Bronchial epithelial cell (primary cell): ENCODE measurements around the gene PPFIA1. TPM values are rescaled to one million over a fixed set of nuclear protein-coding genes. Genes with fewer than 3 reads are reported as not detected.

Source experiments
- DNase-seq: peaks from one replicate; pipeline ENCODE4 v3.0.0-alpha.2; 2010; ENCODE audit warnings: low read depth
- FAIRE-seq: peaks from 2 replicates; lab custom pipeline; 2011; peaks lifted over from hg19 to GRCh38; lab: Jason Lieb, UNC
- H3K27me3 ChIP-seq: 2 replicates; pipeline ENCODE4 v1.5.1; 2011; ENCODE audit warnings: low read length; ENCODE audit not compliant: control insufficient read depth, insufficient read depth
- H3K36me3 ChIP-seq: 2 replicates; pipeline ENCODE4 v1.5.1; 2011; ENCODE audit warnings: low read length; ENCODE audit not compliant: control insufficient read depth, insufficient read depth
- H3K4me3 ChIP-seq: 2 replicates; pipeline ENCODE4 v1.5.1; 2011; ENCODE audit warnings: mild to moderate bottlenecking, low read depth, low read length, control low read depth
- total RNA-seq: library from RNA; depleted of rRNA; stranded (reverse); fragments of >200 nt; gene quantifications from 2 replicates; pipeline ENCODE4 v1.2.1, GENCODE V29; 2014
- TF ChIP-seq, protein P1 (sequence below): IDR thresholded peaks from 2 replicates; pipeline ENCODE4 v1.5.1; 2011; ENCODE audit warnings: mild to moderate bottlenecking, moderate library complexity, low read length, control low read depth, inconsistent platforms; ENCODE audit not compliant: insufficient read depth, severe bottlenecking

PPFIA1 gene
- total RNA-seq, 1 donor from 2014 or later, result 35.0 TPM

- H3K4me3 ChIP-seq, result no peak overlapping the region
- no peak for FAIRE-seq
- TF ChIP-seq, protein P1, sequence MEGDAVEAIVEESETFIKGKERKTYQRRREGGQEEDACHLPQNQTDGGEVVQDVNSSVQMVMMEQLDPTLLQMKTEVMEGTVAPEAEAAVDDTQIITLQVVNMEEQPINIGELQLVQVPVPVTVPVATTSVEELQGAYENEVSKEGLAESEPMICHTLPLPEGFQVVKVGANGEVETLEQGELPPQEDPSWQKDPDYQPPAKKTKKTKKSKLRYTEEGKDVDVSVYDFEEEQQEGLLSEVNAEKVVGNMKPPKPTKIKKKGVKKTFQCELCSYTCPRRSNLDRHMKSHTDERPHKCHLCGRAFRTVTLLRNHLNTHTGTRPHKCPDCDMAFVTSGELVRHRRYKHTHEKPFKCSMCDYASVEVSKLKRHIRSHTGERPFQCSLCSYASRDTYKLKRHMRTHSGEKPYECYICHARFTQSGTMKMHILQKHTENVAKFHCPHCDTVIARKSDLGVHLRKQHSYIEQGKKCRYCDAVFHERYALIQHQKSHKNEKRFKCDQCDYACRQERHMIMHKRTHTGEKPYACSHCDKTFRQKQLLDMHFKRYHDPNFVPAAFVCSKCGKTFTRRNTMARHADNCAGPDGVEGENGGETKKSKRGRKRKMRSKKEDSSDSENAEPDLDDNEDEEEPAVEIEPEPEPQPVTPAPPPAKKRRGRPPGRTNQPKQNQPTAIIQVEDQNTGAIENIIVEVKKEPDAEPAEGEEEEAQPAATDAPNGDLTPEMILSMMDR, result no peak
- no peak for DNase-seq
- no peaks in the 10 kb centered on the region for H3K27me3 ChIP-seq
- no peaks in the 10 kb centered on the region for H3K36me3 ChIP-seq
Observed at GRCh38 chr11:70233962-70234361, 36.5 kb upstream of the PPFIA1 start.

- FAIRE-seq (peak; percentile 50), DNase-seq (no peak)
- Histone ChIP-seq H3K27me3 (no peaks in the 10 kb centered on the region), H3K36me3 (no peaks in the 10 kb centered on the region), H3K4me3 (no peak overlapping the region)
- TF ChIP-seq, protein P1, result no peak
Observed at GRCh38 chr11:70240337-70240736, 30.2 kb upstream of the PPFIA1 start.

DNA sequence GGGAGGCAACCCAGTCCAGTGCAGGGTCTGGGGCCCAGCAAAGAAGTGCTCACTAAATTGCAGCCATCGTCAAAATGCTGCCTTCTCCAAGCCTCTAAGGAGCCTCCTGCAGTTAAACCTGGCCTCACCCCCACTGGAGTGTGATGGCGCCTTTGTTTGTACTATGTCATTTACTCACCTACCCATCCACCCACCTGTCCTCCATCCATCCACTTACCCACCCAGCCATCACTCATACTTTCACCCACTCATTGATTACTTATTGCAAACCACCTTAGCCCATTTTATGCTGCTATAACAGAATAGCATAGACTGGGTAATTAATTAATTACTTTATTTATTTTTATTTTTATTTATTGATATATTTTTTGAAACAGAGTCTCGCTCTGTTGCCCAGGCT, 28.8 kb upstream of the PPFIA1 start:
- Histone ChIP-seq H3K27me3 (no peaks in the 10 kb centered on the region), H3K36me3 (no peaks in the 10 kb centered on the region), H3K4me3 (no peak overlapping the region)
- TF ChIP-seq, protein P1, result no peak
- DNase-seq, result no peak
- FAIRE-seq, result no peak

- DNase-seq (no peak), FAIRE-seq (peak; percentile 13)
- Histone ChIP-seq H3K4me3 (no peak overlapping the region), H3K36me3 (no peaks in the 10 kb centered on the region), H3K27me3 (no peaks in the 10 kb centered on the region)
- TF ChIP-seq, protein P1, result no peak
Observed at GRCh38 chr11:70242885-70243284, 27.6 kb upstream of the PPFIA1 start.

DNA sequence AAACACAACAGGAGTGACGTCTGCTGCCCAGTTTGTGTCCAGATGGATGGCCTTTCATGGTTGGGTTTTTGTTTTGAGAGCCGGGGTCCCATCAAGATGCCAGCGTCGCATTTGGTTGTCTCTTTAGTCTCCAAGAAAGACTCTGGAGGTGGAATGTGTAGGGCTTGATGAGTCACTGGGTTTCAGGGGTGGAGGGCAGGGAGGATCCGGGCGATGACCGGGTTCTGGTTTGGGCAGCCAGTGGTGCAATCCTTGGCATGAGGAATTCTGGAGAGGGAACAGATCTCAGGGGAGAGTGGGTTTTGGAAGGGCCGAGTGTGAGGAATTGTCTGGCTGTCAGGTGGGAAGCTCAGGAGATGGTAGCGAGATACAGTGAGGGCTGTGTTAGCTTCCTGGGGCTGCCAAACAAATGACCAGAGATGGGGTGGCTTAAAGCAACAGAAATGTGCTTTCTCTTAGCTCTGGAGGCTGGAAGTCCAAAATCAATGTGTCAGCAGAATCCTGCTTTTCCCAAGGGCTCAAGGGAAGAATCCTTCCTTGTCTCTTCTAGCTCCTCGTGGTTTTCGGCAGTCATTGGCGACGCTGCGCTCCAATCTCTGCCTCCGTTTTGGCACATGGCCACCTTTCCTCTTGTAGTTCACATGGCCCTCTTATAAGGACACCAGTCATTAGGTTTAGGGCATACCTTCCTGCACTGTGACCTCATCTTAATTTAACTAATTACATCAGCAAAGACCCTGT, 26.4 kb upstream of the PPFIA1 start:
- H3K36me3 ChIP-seq, result no peaks in the 10 kb centered on the region
- DNase-seq, result peak; percentile 33
- H3K27me3 ChIP-seq, result no peaks in the 10 kb centered on the region
- no peak for FAIRE-seq
- H3K4me3 ChIP-seq, result no peak overlapping the region
- TF ChIP-seq, protein P1, result no peak

DNA sequence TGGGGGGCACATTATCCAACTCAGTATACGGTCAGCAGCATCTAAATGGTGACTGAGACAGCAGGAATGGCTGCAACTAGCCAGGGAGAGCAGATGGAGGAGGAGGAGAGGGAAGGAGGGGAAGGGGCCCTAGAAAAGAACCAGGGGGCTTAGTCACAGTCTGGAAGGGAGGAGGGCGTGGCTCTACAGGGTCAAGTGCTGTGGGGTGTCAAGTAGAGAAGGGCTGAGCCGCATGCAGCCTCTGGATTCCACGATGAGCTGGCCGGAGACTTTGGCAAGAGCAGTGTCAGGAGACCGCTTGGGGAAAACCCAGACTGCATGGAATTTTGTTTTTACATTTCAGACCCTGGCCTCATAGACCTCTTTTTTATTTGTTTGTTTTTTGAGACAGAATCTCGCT, 25.8 kb upstream of the PPFIA1 start:
- FAIRE-seq (no peak), DNase-seq (no peak)
- H3K4me3 ChIP-seq, result no peak overlapping the region
- no peaks in the 10 kb centered on the region for H3K36me3 ChIP-seq
- TF ChIP-seq, protein P1, result no peak
- H3K27me3 ChIP-seq, result no peaks in the 10 kb centered on the region
